ENCODE measurements around the gene EIF2D.
"Not testable (repeated sequence)": the region's sequence is repeated elsewhere in the genome, so short reads cannot be mapped to it uniquely, and the experiment has no call there.

EIF2D gene

GRCh38 chr1:206635080-206635977, 23.1 kb upstream of the EIF2D start, which contains the start of gene DYRK3:
Gene DYRK3 (plus strand): TSS chr1:206635536. CDS start chr1:206635704, 168 bp downstream.
- peak; percentile 92 for DNase-seq (ENCODE audit: low read depth, low spot score)

GRCh38 chr1:206634365-206635079, 22.3 kb upstream of the EIF2D start:
- peak; percentile 80 for DNase-seq (ENCODE audit: low read depth, low spot score)

DNA sequence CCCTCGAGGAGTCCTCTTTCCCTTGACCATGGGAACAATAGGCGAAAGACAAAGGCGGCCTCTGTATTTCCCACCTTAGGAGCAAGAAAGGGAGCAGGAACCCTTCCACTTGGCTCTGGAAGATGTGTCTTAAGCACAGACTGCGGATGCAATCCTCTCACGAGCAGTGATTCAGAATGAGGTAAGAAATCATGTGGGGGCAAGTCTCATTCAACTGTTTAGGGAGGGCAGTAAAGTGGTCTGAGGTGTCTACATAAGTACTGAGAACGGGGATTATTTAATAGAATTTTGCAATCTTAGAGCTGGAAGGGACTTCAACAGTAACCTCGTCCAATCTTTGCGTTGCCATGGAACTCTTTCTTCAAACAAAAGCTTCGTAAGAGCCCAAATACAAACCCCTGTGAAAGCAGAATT, 21.4 kb upstream of the EIF2D start:
- DNase-seq (ENCODE audit: low read depth, low spot score), result peak; percentile 9

GRCh38 chr1:206631085-206631509, 18.8 kb upstream of the EIF2D start:
- DNase-seq (ENCODE audit: low read depth, low spot score), result peak; percentile 94

GRCh38 chr1:206628916-206629315, 16.7 kb upstream of the EIF2D start:
- DNase-seq (ENCODE audit: low read depth, low spot score), result no peak

- not testable (repeated sequence) for DNase-seq (ENCODE audit: low read depth, low spot score)
Measured at GRCh38 chr1:206626396-206626795, 14.1 kb upstream of the EIF2D start.

- no peak for DNase-seq (ENCODE audit: low read depth, low spot score)
Measured at GRCh38 chr1:206609229-206609991, 2.9 kb downstream of the EIF2D start.

GRCh38 chr1:206608108-206608698, 4.1 kb downstream of the EIF2D start:
- peak; percentile 52 for DNase-seq (ENCODE audit: low read depth, low spot score)

DNA sequence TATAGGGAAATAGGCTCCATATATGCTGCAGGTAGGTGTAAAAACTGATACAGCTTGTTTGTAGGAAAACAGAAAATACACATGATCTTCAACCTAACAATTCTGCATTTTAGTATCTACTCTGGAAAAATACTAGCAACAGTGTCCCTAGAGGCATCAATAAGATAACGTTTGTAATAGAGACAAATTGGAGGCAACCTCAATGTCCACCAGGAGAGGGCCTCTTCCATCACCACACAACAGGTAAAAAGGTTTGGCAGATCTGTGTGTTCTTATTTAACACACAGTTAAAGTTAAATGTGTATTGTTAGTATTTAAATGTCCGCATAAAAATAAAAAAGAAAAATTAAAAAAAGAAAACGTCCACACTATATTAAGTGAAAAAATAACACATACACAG, 5.4 kb downstream of the EIF2D start:
- no peak for DNase-seq (ENCODE audit: low read depth, low spot score)

- no peak for DNase-seq (ENCODE audit: low read depth, low spot score)
Measured at GRCh38 chr1:206604861-206605260, 7.4 kb downstream of the EIF2D start.

- DNase-seq (ENCODE audit: low read depth, low spot score), result no peak
Measured at GRCh38 chr1:206600527-206600926, 11.7 kb downstream of the EIF2D start.

GRCh38 chr1:206596319-206596666, 16.0 kb downstream of the EIF2D start:
- DNase-seq (ENCODE audit: low read depth, low spot score), result no peak

DNA sequence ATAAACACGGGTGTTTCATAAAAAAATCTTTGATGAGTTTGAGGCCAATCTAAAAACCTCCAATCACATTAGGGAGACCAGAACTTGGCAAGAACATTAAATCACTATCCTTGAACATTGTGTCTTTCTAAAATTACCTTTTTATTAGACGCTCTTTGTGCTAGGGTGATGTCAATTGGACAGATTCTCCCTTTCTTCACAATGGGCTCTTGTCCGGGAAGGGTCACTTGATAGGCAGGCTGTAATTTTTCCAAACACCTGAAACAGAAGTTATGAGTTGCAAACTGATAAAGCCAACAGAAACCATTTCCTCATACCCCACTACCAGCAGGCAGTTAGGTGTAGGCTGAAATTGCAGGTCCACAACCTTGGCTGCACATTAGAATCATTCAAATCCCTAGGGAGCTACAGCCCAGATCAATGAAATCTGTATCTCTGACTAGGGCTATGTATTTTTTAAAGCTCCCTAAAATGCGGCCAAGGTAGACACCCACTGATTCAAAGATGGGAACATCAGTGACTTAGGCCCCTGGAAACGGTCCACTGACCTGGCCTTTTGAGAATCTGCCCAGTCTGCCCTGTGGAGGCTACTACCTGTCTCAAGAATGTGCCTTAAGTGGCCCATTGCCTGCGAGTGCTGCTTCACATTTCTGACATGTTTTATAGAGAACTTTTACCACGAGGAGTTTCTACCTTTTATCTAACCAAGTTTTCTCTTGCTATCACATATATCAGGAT, 16.5 kb downstream of the EIF2D start:
- no peak for DNase-seq (ENCODE audit: low read depth, low spot score)

GRCh38 chr1:206593351-206593925, 18.8 kb downstream of the EIF2D start:
- DNase-seq (ENCODE audit: low read depth, low spot score), result no peak

DNA sequence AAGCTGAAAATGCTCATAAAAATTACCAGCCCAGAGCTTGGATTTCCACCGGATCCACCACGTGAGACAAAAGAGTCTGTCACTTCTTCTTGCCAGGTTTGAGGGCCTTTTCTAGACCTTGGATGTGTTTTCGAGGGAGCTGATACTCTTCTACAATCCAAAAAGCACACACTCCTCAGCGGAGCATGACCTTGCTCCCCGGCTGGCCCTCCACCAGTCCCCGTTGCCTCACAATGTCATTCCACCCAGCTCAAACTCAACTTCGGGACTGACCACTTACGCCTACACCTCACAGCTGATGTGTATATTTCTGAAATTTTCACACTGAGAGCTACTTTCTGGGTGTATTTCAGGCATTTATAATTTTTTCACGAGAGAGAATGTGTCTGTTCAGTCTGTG, 20.6 kb downstream of the EIF2D start:
- DNase-seq (ENCODE audit: low read depth, low spot score), result no peak

GRCh38 chr1:206591226-206591625, 21.0 kb downstream of the EIF2D start:
- no peak for DNase-seq (ENCODE audit: low read depth, low spot score)

- no peak for DNase-seq (ENCODE audit: low read depth, low spot score)
Measured at GRCh38 chr1:206590025-206590758, 22.1 kb downstream of the EIF2D start.

GRCh38 chr1:206589206-206589605, 23.1 kb downstream of the EIF2D start:
- no peak for DNase-seq (ENCODE audit: low read depth, low spot score)

DNA sequence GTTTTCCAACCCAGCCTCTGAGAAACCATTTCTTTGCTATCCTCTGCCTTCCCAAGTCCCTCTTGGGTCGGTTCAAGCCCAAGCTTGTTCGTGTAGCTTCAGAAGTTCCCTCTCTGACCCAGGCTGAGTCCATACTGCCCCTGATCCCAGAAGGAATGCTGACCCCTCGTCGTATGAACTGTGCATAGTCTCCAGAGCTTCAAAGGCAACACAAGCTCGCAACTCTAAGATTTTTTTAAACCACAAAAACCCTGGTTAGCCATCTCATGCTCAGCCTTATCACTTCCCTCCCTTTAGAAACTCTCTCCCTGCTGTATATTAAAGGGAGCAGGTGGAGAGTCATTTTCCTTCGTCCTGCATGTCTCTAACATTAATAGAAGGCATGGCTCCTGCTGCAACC, 23.8 kb downstream of the EIF2D start:
- no peak for DNase-seq (ENCODE audit: low read depth, low spot score)

- DNase-seq (ENCODE audit: low read depth, low spot score), result peak; percentile 21
Measured at GRCh38 chr1:206587904-206588303, 24.4 kb downstream of the EIF2D start.
